Activated T-helper 1 cell treated with anti-CD3 and anti-CD28 coated beads, Interleukin-12 subunit alpha, Interleukin-12 subunit beta, Interleukin-2, Interleukin-4 antibody, amounts not matched to agents 30 ng/mL and 10 ng/mL and 1 ng/mL, durations not matched to agents 14 hours and 24 hours and 36 hours (primary cell): ENCODE data around the gene DSTN. TPM values are rescaled to one million over a fixed set of nuclear protein-coding genes. Genes with fewer than 3 reads are reported as not detected.

Experiments
- DNase-seq: peaks from one replicate; pipeline ENCODE4 v3.0.0; 2021; ENCODE audit warnings: low spot score
- H3K27ac Mint-ChIP-seq: one replicate; pipeline ENCODE4 v1.8.0; 2021; ENCODE audit warnings: mild to moderate bottlenecking, mixed read lengths
- H3K27me3 Mint-ChIP-seq: one replicate; pipeline ENCODE4 v1.8.0; 2022; ENCODE audit warnings: mild to moderate bottlenecking, moderate library complexity, mixed read lengths; ENCODE audit not compliant: insufficient read depth
- H3K36me3 Mint-ChIP-seq: one replicate; pipeline ENCODE4 v1.8.0; 2021; ENCODE audit warnings: low read depth, mixed read lengths
- H3K4me1 Mint-ChIP-seq: one replicate; pipeline ENCODE4 v1.8.0; 2021; ENCODE audit warnings: low read depth, mixed read lengths
- H3K4me3 Mint-ChIP-seq: one replicate; pipeline ENCODE4 v1.8.0; 2021; ENCODE audit warnings: mild to moderate bottlenecking, moderate library complexity, mixed read lengths
- H3K9me3 Mint-ChIP-seq: one replicate; pipeline ENCODE4 v1.8.0; 2021; ENCODE audit warnings: mixed read lengths
- intact Hi-C: fragments of 100-400 bp; cut with micrococcal nuclease; formaldehyde crosslinking; loops from one replicate; pipeline ENCODE4 v1.15.1; 2024
- total RNA-seq: library from RNA; stranded (reverse); gene quantifications from 2 replicates; pipeline ENCODE4 v1.2.3, GENCODE V29; 2022

The DSTN gene
- total RNA-seq, 1 donor from 2014 or later = 58.2 TPM

- Mint-ChIP-seq H3K27ac (no peak overlapping the region), H3K27me3 (no peaks in the 10 kb centered on the region), H3K4me3 (no peak overlapping the region), H3K9me3 (no peaks in the 10 kb centered on the region), H3K36me3 (peaks cover 12% of the 10 kb centered on the region), H3K4me1 (no peaks in the 10 kb centered on the region)
- intact Hi-C loops = no loop called here
- no peak for DNase-seq
Measured at GRCh38 chr20:17625246-17626051, 55.6 kb downstream of the DSTN start.

GRCh38 chr20:17626217-17627007, 56.5 kb downstream of the DSTN start:
- Mint-ChIP-seq H3K4me1 (no peaks in the 10 kb centered on the region), H3K27ac (no peak overlapping the region), H3K4me3 (no peak overlapping the region), H3K27me3 (no peaks in the 10 kb centered on the region), H3K36me3 (peaks cover 17% of the 10 kb centered on the region), H3K9me3 (no peaks in the 10 kb centered on the region)
- intact Hi-C loops = no loop called here
- DNase-seq = no peak

- no peaks in the 10 kb centered on the region for H3K4me1 Mint-ChIP-seq
- no peak for DNase-seq
- intact Hi-C loops = no loop called here
- no peak overlapping the region for H3K27ac Mint-ChIP-seq
- H3K4me3 Mint-ChIP-seq = no peak overlapping the region
- peaks cover 16% of the 10 kb centered on the region for H3K36me3 Mint-ChIP-seq
- H3K27me3 Mint-ChIP-seq = no peaks in the 10 kb centered on the region
- no peaks in the 10 kb centered on the region for H3K9me3 Mint-ChIP-seq
Measured at GRCh38 chr20:17627101-17627955, 57.5 kb downstream of the DSTN start.

- intact Hi-C loops = no loop called here
- Mint-ChIP-seq H3K27ac (peak overlapping the region; percentile 6), H3K36me3 (peaks cover 19% of the 10 kb centered on the region), H3K4me3 (no peak overlapping the region), H3K27me3 (no peaks in the 10 kb centered on the region), H3K4me1 (no peaks in the 10 kb centered on the region), H3K9me3 (no peaks in the 10 kb centered on the region)
- DNase-seq = no peak
Measured at GRCh38 chr20:17628101-17628841, 58.4 kb downstream of the DSTN start.

GRCh38 chr20:17629025-17629424, 59.1 kb downstream of the DSTN start:
- Mint-ChIP-seq H3K4me1 (no peaks in the 10 kb centered on the region), H3K9me3 (no peaks in the 10 kb centered on the region), H3K4me3 (no peak overlapping the region), H3K36me3 (peaks cover 20% of the 10 kb centered on the region), H3K27ac (no peak overlapping the region), H3K27me3 (no peaks in the 10 kb centered on the region)
- intact Hi-C loops = no loop called here
- no peak for DNase-seq

- no peak for DNase-seq
- Mint-ChIP-seq H3K4me1 (no peaks in the 10 kb centered on the region), H3K9me3 (no peaks in the 10 kb centered on the region), H3K36me3 (peaks cover 23% of the 10 kb centered on the region), H3K27me3 (no peaks in the 10 kb centered on the region), H3K27ac (no peak overlapping the region), H3K4me3 (no peak overlapping the region)
- intact Hi-C loops = no loop called here
Measured at GRCh38 chr20:17629678-17630089, 59.8 kb downstream of the DSTN start.

GRCh38 chr20:17630151-17630805, 60.4 kb downstream of the DSTN start:
- intact Hi-C loops = no loop called here
- Mint-ChIP-seq H3K9me3 (no peaks in the 10 kb centered on the region), H3K4me3 (no peak overlapping the region), H3K4me1 (no peaks in the 10 kb centered on the region), H3K36me3 (peaks cover 22% of the 10 kb centered on the region), H3K27ac (peak overlapping the region; percentile 26), H3K27me3 (no peaks in the 10 kb centered on the region)
- no peak for DNase-seq

- no peaks in the 10 kb centered on the region for H3K9me3 Mint-ChIP-seq
- no peaks in the 10 kb centered on the region for H3K4me1 Mint-ChIP-seq
- intact Hi-C loops = no loop called here
- no peak overlapping the region for H3K27ac Mint-ChIP-seq
- H3K27me3 Mint-ChIP-seq = no peaks in the 10 kb centered on the region
- DNase-seq = no peak
- H3K36me3 Mint-ChIP-seq = peaks cover 22% of the 10 kb centered on the region
- H3K4me3 Mint-ChIP-seq = no peak overlapping the region
Measured at GRCh38 chr20:17630806-17631195, 60.9 kb downstream of the DSTN start.

GRCh38 chr20:17631576-17632319, 61.9 kb downstream of the DSTN start:
- peaks cover 20% of the 10 kb centered on the region for H3K36me3 Mint-ChIP-seq
- peak overlapping the region; percentile 1 for H3K27ac Mint-ChIP-seq
- no peak for DNase-seq
- H3K9me3 Mint-ChIP-seq = no peaks in the 10 kb centered on the region
- intact Hi-C loops = no loop called here
- H3K4me3 Mint-ChIP-seq = no peak overlapping the region
- no peaks in the 10 kb centered on the region for H3K27me3 Mint-ChIP-seq
- no peaks in the 10 kb centered on the region for H3K4me1 Mint-ChIP-seq

GRCh38 chr20:17633221-17633849, 63.5 kb downstream of the DSTN start:
- Mint-ChIP-seq H3K27ac (peak overlapping the region; percentile 29), H3K27me3 (no peaks in the 10 kb centered on the region), H3K4me1 (no peaks in the 10 kb centered on the region), H3K9me3 (no peaks in the 10 kb centered on the region), H3K4me3 (no peak overlapping the region), H3K36me3 (peaks cover 21% of the 10 kb centered on the region)
- DNase-seq = no peak
- intact Hi-C loops = no loop called here

GRCh38 chr20:17633850-17634500, 64.1 kb downstream of the DSTN start:
- DNase-seq = no peak
- H3K4me3 Mint-ChIP-seq = no peak overlapping the region
- H3K27ac Mint-ChIP-seq = no peak overlapping the region
- no peaks in the 10 kb centered on the region for H3K4me1 Mint-ChIP-seq
- H3K9me3 Mint-ChIP-seq = no peaks in the 10 kb centered on the region
- no peaks in the 10 kb centered on the region for H3K27me3 Mint-ChIP-seq
- H3K36me3 Mint-ChIP-seq = peaks cover 21% of the 10 kb centered on the region
- intact Hi-C loops = no loop called here
